B cell (primary cell): Measurements from ENCODE around the gene RASGRP3. TPM values are rescaled to one million over a fixed set of nuclear protein-coding genes. Genes with fewer than 3 reads are reported as not detected.

Experiments used
- ATAC-seq: fragments of 200-7000 bp; cut with Tn5 transposase; one replicate; pipeline ENCODE4 v1.10.0; 2021; ENCODE audit warnings: low read depth, mild to moderate bottlenecking, moderate number of reproducible peaks, moderate library complexity
- CTCF ChIA-PET: fragments of 350-600 bp; sonication (Branson Sonifier 250); formaldehyde crosslinking; loops from one replicate; lab custom pipeline; 2021; ENCODE audit warnings: antibody characterized with exemption, inconsistent platforms; lab: Charles Lee
- POLR2A ChIA-PET: fragments of 350-600 bp; sonication (Branson Sonifier 250); formaldehyde crosslinking; loops from one replicate; lab custom pipeline; 2021; ENCODE audit warnings: antibody characterized with exemption; lab: Charles Lee
- DNase-seq: peaks from one replicate; pipeline ENCODE4 v3.0.0; 2013
- H2AFZ ChIP-seq: 2 replicates; pipeline ENCODE4 v1.6.1; 2012; ENCODE audit warnings: mild to moderate bottlenecking, low read depth, low read length; ENCODE audit not compliant: insufficient read depth, poor library complexity, severe bottlenecking
- H3K27ac ChIP-seq, 2 donors: 1 replicate in 1 of 2; 2 replicates in 1 of 2; pipeline ENCODE4 v1.5.1; 2012 to 2013; ENCODE audit warnings: low read length in 2 of 2, mild to moderate bottlenecking in 2 of 2, moderate library complexity in 1 of 2
- H3K27me3 ChIP-seq, 4 experiments: fragments of 200-600 bp in 1 of 4; sonication (generic) in 1 of 4; replicated peaks in 1 of 4; 1 replicate in 2 of 4; 2 replicates in 2 of 4; pipeline versions ENCODE4 v1.6.1 to v1.7.0; 2013 to 2016; ENCODE audit warnings: low read length in 3 of 4, mild to moderate bottlenecking in 2 of 4, mixed read lengths in 1 of 4, moderate library complexity in 1 of 4; ENCODE audit not compliant: insufficient read depth in 4 of 4, control insufficient read depth in 3 of 4; ENCODE audit errors: control extremely low read depth in 1 of 4
- H3K36me3 ChIP-seq, 2 experiments: replicated peaks in 1 of 2; 1 replicate in 1 of 2; 2 replicates in 1 of 2; pipeline versions ENCODE4 v1.6.1 to v1.7.1; 2013; ENCODE audit warnings: low read length in 1 of 2; ENCODE audit not compliant: insufficient read depth in 2 of 2, control insufficient read depth in 1 of 2; ENCODE audit errors: control extremely low read depth in 1 of 2, extremely low read depth in 1 of 2
- H3K4me1 ChIP-seq, 2 donors: fragments of 200-600 bp in 1 of 2; sonication (generic) in 1 of 2; 1 replicate in 1 of 2; 2 replicates in 1 of 2; pipeline versions ENCODE4 v1.5.1 to v1.6.1; 2013 to 2017; ENCODE audit warnings: low read length in 2 of 2; ENCODE audit not compliant: control insufficient read depth in 2 of 2, insufficient read depth in 2 of 2
- H3K4me2 ChIP-seq: replicated peaks from 2 replicates; pipeline ENCODE3; 2012; ENCODE audit warnings: mild to moderate bottlenecking, low read depth, low read length; ENCODE audit not compliant: poor library complexity, severe bottlenecking
- H3K4me3 ChIP-seq, 5 experiments: fragments of 200-600 bp in 1 of 5; sonication (generic) in 1 of 5; 1 replicate in 3 of 5; 2 replicates in 2 of 5; pipeline versions ENCODE4 v1.5.1 to v1.7.0; 2011 to 2016; ENCODE audit warnings: low read length in 4 of 5, mild to moderate bottlenecking in 4 of 5, low read depth in 2 of 5, control low read depth in 1 of 5, moderate library complexity in 1 of 5; ENCODE audit not compliant: insufficient read depth in 1 of 5; ENCODE audit errors: control extremely low read depth in 1 of 5, extremely low read depth in 1 of 5
- H3K79me2 ChIP-seq: fragments of 200-600 bp; sonication (generic); one replicate; pipeline ENCODE4 v1.6.0; 2016; ENCODE audit warnings: low read length; ENCODE audit not compliant: control insufficient read depth, insufficient read depth
- H3K9ac ChIP-seq: fragments of 200-600 bp; sonication (generic); 2 replicates; pipeline ENCODE4 v1.6.1; 2017; ENCODE audit warnings: mild to moderate bottlenecking, low read length, moderate library complexity
- H3K9me3 ChIP-seq, 3 donors: one replicate each; pipeline versions ENCODE4 v1.6.1 to v1.7.1; 2013; ENCODE audit warnings: low read length in 2 of 3; ENCODE audit not compliant: control insufficient read depth in 2 of 3, insufficient read depth in 1 of 3; ENCODE audit errors: control extremely low read depth in 1 of 3
- H4K20me1 ChIP-seq: 2 replicates; pipeline ENCODE4 v1.6.0; 2012; ENCODE audit warnings: mild to moderate bottlenecking, low read length; ENCODE audit not compliant: insufficient read depth, control insufficient read depth, poor library complexity, severe bottlenecking
- H3K27ac Mint-ChIP-seq: one replicate; pipeline ENCODE4 v1.8.0; 2021; ENCODE audit warnings: mixed read lengths
- H3K27me3 Mint-ChIP-seq: one replicate; pipeline ENCODE4 v1.8.0; 2021; ENCODE audit warnings: mixed read lengths
- H3K4me1 Mint-ChIP-seq: one replicate; pipeline ENCODE4 v1.8.0; 2021; ENCODE audit warnings: mixed read lengths
- H3K4me3 Mint-ChIP-seq: one replicate; pipeline ENCODE4 v1.8.0; 2021; ENCODE audit warnings: mixed read lengths
- H3K9me3 Mint-ChIP-seq: one replicate; pipeline ENCODE4 v1.8.0; 2022; ENCODE audit warnings: mixed read lengths; ENCODE audit not compliant: insufficient read depth
- CTCF ChIP-seq: fragments of 200-600 bp; IDR thresholded peaks from one replicate; pipeline ENCODE4 v1.8.0; 2022; ENCODE audit warnings: antibody characterized with exemption, mild to moderate bottlenecking
- EZH2 ChIP-seq: IDR thresholded peaks from 2 replicates; pipeline ENCODE4 v1.6.1; 2012; ENCODE audit warnings: borderline replicate concordance, low read depth, mild to moderate bottlenecking, moderate library complexity, low read length; ENCODE audit not compliant: insufficient read depth, poor library complexity, severe bottlenecking
- WGBS: methylation state at CpG from one replicate; pipeline ENCODE4 v1.1.5; 2013; ENCODE audit warnings: missing lambda C conversion rate; ENCODE audit not compliant: insufficient coverage; 5-methylcytosine and 5-hydroxymethylcytosine counted together
- intact Hi-C: fragments of 100-400 bp; cut with micrococcal nuclease; formaldehyde crosslinking; loops from one replicate; pipeline ENCODE4 v1.10.0; 2022
- polyA plus RNA-seq: library from polyadenylated mRNA; depleted of rRNA; stranded (reverse); fragments of >200 nt; gene quantifications from 2 replicates; pipeline ENCODE4 v1.2.3, GENCODE V29; 2012
- total RNA-seq, 2 donors: library from RNA; stranded (reverse); fragments of 120-200 nt in 1 of 2; gene quantifications; 1 replicate in 1 of 2; 2 replicates in 1 of 2; pipeline versions ENCODE4 v1.2.3 to v1.2.4, GENCODE V29; 2013 to 2022

Gene RASGRP3
- total and polyA plus RNA-seq, 2 donors (not counting 1 experiment from before 2014, with no cell fraction given) = 67.5 to 107 TPM

- Mint-ChIP-seq H3K27me3 (no peaks in the 10 kb centered on the region), H3K27ac (no peak overlapping the region), H3K9me3 (no peaks in the 10 kb centered on the region), H3K4me3 (no peak overlapping the region), H3K4me1 (peaks cover 6% of the 10 kb centered on the region)
- peaks cover 0 to 4% (median 0%) of the 10 kb centered on the region in 3 donors for H3K9me3 ChIP-seq
- H3K4me2 ChIP-seq = no peak overlapping the region
- no peaks in the 10 kb centered on the region for H3K27me3 ChIP-seq
- ATAC-seq (no peak), DNase-seq (no peak)
- no peak overlapping the region for H2AFZ ChIP-seq
- no peak for TF ChIP-seq CTCF
- no peak for TF ChIP-seq EZH2
- no peak overlapping the region for H3K27ac ChIP-seq
- no peak overlapping the region for H3K4me3 ChIP-seq
- ChIA-PET CTCF (interaction anchor here (1.3 kb wide), 1 partner anchor 140 kb away, joined by 7 read pairs; no protein-coding TSS in a partner anchor), POLR2A (interaction anchor here (0.6 kb wide), 1 partner anchor 19 kb away, joined by 3 read pairs; no protein-coding TSS in a partner anchor)
- peaks cover 0 to 4% of the 10 kb centered on the region in 2 donors for H3K4me1 ChIP-seq
- no peaks in the 10 kb centered on the region for H3K79me2 ChIP-seq
- no CpG with 5 or more reads among the region's 6 CpGs for WGBS
- H3K9ac ChIP-seq = no peak overlapping the region
- H3K36me3 ChIP-seq = no peaks in the 10 kb centered on the region
- no peaks in the 10 kb centered on the region for H4K20me1 ChIP-seq
- intact Hi-C loops = no loop called here
These were observed 33.8 kb upstream of the RASGRP3 start for GRCh38 chr2:33442528-33443079.

GRCh38 chr2:33443274-33443829 is 33.1 kb upstream of the RASGRP3 start:
- no peaks in the 10 kb centered on the region for H4K20me1 ChIP-seq
- no peaks in the 10 kb centered on the region for H3K36me3 ChIP-seq
- no peak overlapping the region for H3K4me3 ChIP-seq
- no peak overlapping the region for H2AFZ ChIP-seq
- no peak for ATAC-seq
- TF ChIP-seq CTCF (no peak), EZH2 (no peak)
- peaks cover 0 to 4% of the 10 kb centered on the region in 2 donors for H3K4me1 ChIP-seq
- H3K9me3 ChIP-seq = peaks cover 0 to 4% (median 0%) of the 10 kb centered on the region in 3 donors
- intact Hi-C loops = no loop called here
- H3K9ac ChIP-seq = no peak overlapping the region
- Mint-ChIP-seq H3K4me1 (peaks cover 8% of the 10 kb centered on the region), H3K4me3 (no peak overlapping the region), H3K27me3 (no peaks in the 10 kb centered on the region), H3K9me3 (no peaks in the 10 kb centered on the region), H3K27ac (no peak overlapping the region)
- H3K27ac ChIP-seq = no peak overlapping the region
- no CpG with 5 or more reads among the region's 3 CpGs for WGBS
- no peaks in the 10 kb centered on the region for H3K27me3 ChIP-seq
- ChIA-PET CTCF (no interaction called here), POLR2A (no interaction called here)
- H3K79me2 ChIP-seq = no peaks in the 10 kb centered on the region
- no peak overlapping the region for H3K4me2 ChIP-seq
- DNase-seq = no peak
